ENCODE measurements around the gene PIP4P1. TPM values are rescaled to one million over a fixed set of nuclear protein-coding genes. Genes with fewer than 3 reads are reported as not detected.

PIP4P1 gene
- total RNA-seq, 6 experiments from 2014 or later: 7.0 to 13.8 (median 11.4) TPM

DNA sequence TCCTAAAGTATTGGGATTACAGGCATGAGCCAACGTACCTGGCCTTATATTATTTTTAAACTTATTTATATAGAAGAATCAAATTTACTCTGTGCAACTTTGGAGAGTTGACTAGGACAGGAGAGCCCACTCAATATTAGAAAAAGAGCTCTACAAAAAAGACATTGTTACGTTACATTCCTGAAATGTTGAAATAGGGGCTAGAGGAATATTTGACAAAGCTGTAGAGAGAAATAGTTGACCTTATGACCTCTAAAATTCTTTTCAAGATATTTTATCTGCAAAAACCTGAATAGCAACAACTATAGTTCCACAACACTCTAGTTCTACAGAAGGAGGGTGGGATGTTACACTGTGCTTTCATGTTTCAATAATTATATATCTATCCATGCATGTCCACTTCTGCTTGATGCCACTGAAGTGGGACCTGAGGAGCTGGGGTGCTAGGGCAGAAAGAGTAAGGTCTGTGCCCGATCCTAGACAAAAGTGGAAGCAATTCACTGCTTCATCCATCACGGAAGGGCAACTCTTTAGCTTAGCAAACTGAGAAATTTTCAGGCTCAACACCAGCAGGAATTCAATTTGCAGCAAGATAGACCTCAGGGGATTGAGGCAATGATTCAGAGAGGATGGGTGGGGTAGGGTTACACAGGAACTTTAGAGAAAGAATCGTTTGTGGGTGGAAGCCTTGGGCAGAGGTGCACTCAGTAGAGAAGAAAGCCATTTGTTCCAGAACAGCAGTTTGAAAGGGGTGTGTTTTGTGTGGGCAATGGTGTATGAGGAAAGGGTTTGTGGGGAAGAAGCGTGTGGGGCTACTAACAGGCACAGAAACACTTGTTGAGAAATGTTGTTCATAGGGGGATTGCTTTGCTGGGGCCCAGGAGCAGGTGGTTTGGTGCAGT lies 28.1 kb upstream of the PIP4P1 start:
- intact Hi-C loops (cut with DNase I): no loop called here
- WGBS (ENCODE audit: insufficient coverage, low coverage, low lambda C conversion rate, missing lambda C conversion rate): 45% methylated on average over 6 of the region's 6 CpGs
- no peak for TF ChIP-seq CTCF (IDR thresholded peaks at IDR 0.05)
- TF ChIP-seq POLR2A (IDR thresholded peaks at IDR 0.05): no peak
- no peak for ATAC-seq
- Histone ChIP-seq H3K4me3 (no peak overlapping the region), H3K27me3 (no peaks in the 10 kb centered on the region), H3K36me3 (no peaks in the 10 kb centered on the region), H3K9me3 (no peaks in the 10 kb centered on the region), H3K4me1 (no peaks in the 10 kb centered on the region), H3K27ac (no peak overlapping the region)
- no peak for DNase-seq

GRCh38 chr14:20487396-20487725 lies 26.1 kb upstream of the PIP4P1 start:
- H3K36me3 ChIP-seq: no peaks in the 10 kb centered on the region
- H3K4me1 ChIP-seq: no peaks in the 10 kb centered on the region
- DNase-seq: no peak
- H3K27ac ChIP-seq: no peak overlapping the region
- intact Hi-C loops (cut with DNase I): no loop called here
- no peak overlapping the region for H3K4me3 ChIP-seq
- no peak for ATAC-seq
- TF ChIP-seq POLR2A (IDR thresholded peaks at IDR 0.05) (no peak), CTCF (IDR thresholded peaks at IDR 0.05) (no peak)
- no peaks in the 10 kb centered on the region for H3K27me3 ChIP-seq
- no peaks in the 10 kb centered on the region for H3K9me3 ChIP-seq

- Histone ChIP-seq H3K9me3 (no peaks in the 10 kb centered on the region), H3K4me3 (no peak overlapping the region), H3K36me3 (no peaks in the 10 kb centered on the region), H3K27ac (no peak overlapping the region), H3K4me1 (no peaks in the 10 kb centered on the region), H3K27me3 (no peaks in the 10 kb centered on the region)
- TF ChIP-seq CTCF (IDR thresholded peaks at IDR 0.05): no peak
- TF ChIP-seq POLR2A (IDR thresholded peaks at IDR 0.05): no peak
- WGBS (ENCODE audit: insufficient coverage, low coverage, low lambda C conversion rate, missing lambda C conversion rate): 72% methylated on average over 8 of the region's 8 CpGs
- intact Hi-C loops (cut with DNase I): no loop called here
- ATAC-seq: no peak
- no peak for DNase-seq
Measured at GRCh38 chr14:20486684-20487395, 25.6 kb upstream of the PIP4P1 start.

DNA sequence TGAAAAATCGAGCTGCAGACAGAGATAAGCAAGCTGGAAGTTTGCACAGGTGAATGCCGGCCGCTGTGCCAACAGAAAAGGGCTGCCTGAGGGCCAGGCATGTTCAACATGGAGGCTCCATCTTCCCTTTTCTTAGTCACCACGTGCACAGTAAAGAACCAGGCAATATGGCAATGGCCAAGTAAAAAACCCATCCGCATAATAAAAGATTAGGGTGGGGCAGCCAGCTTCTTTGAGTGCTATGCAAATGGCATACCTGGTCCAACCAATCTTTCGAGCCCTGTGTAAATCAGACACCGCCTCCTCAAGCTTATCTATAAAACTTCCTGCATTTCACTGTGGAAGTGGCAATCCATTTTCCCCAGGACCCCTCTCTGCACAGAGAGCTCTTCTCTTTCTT lies 24.7 kb upstream of the PIP4P1 start:
- ATAC-seq: no peak
- no peak overlapping the region for H3K27ac ChIP-seq

More for the DNA sequence above, 24.7 kb upstream of the PIP4P1 start:
- Histone ChIP-seq H3K4me3 (no peak overlapping the region), H3K9me3 (no peaks in the 10 kb centered on the region), H3K36me3 (no peaks in the 10 kb centered on the region), H3K27me3 (no peaks in the 10 kb centered on the region), H3K4me1 (no peaks in the 10 kb centered on the region)
- intact Hi-C loops (cut with DNase I): no loop called here
- WGBS (ENCODE audit: insufficient coverage, low coverage, low lambda C conversion rate, missing lambda C conversion rate): 60% methylated on average over 7 of the region's 7 CpGs
- DNase-seq: no peak
- TF ChIP-seq CTCF (IDR thresholded peaks at IDR 0.05) (no peak), POLR2A (IDR thresholded peaks at IDR 0.05) (no peak)
